Hepatocyte (in vitro differentiated cells): ENCODE measurements around the gene TDRD5. TPM values are rescaled to one million over a fixed set of nuclear protein-coding genes. Genes with fewer than 3 reads are reported as not detected.
"Not testable (repeated sequence)": the region's sequence is repeated elsewhere in the genome, so short reads cannot be mapped to it uniquely, and the experiment has no call there.

Experiments
- DNase-seq: peaks from one replicate; pipeline ENCODE4 v3.0.0-alpha.2; 2016; ENCODE audit warnings: low spot score
- H2AFZ ChIP-seq: fragments of 200-600 bp; sonication (generic); 2 replicates; pipeline ENCODE4 v1.6.0; 2016; ENCODE audit warnings: antibody characterized with exemption, mild to moderate bottlenecking
- H3K27ac ChIP-seq: fragments of 200-600 bp; sonication (generic); 2 replicates; pipeline ENCODE4 v1.5.1; 2016; ENCODE audit warnings: mild to moderate bottlenecking
- H3K27me3 ChIP-seq: fragments of 200-600 bp; sonication (generic); 2 replicates; pipeline ENCODE4 v1.6.1; 2016
- H3K36me3 ChIP-seq: fragments of 200-600 bp; sonication (generic); replicated peaks from 2 replicates; pipeline ENCODE4 v1.5.1; 2016; ENCODE audit warnings: low read depth; ENCODE audit not compliant: insufficient read depth
- H3K4me1 ChIP-seq: fragments of 200-600 bp; sonication (generic); 2 replicates; pipeline ENCODE4 v1.5.1; 2016; ENCODE audit warnings: mild to moderate bottlenecking, moderate library complexity; ENCODE audit not compliant: insufficient read depth
- H3K4me2 ChIP-seq: fragments of 200-600 bp; sonication (generic); 2 replicates; pipeline ENCODE4 v1.6.0; 2016
- H3K4me3 ChIP-seq: fragments of 200-600 bp; sonication (generic); 2 replicates; pipeline ENCODE4 v1.5.1; 2016; ENCODE audit warnings: mild to moderate bottlenecking
- H3K79me2 ChIP-seq: fragments of 200-600 bp; sonication (generic); 2 replicates; pipeline ENCODE4 v1.6.0; 2017; ENCODE audit warnings: mild to moderate bottlenecking
- H3K9me2 ChIP-seq: fragments of 200-600 bp; sonication (generic); replicated peaks from 2 replicates; pipeline ENCODE4 v1.6.0; 2017; ENCODE audit warnings: mild to moderate bottlenecking; ENCODE audit not compliant: insufficient read depth
- H3K9me3 ChIP-seq: fragments of 200-600 bp; sonication (generic); 2 replicates; pipeline ENCODE4 v1.5.1; 2016; ENCODE audit warnings: low read depth, mild to moderate bottlenecking
- H4K20me1 ChIP-seq: fragments of 200-600 bp; sonication (generic); 2 replicates; pipeline ENCODE4 v1.6.0; 2016; ENCODE audit warnings: mild to moderate bottlenecking; ENCODE audit not compliant: insufficient read depth, poor library complexity, severe bottlenecking
- EZH2 ChIP-seq: fragments of 200-600 bp; sonication (generic); IDR thresholded peaks from 2 replicates; pipeline ENCODE4 v1.6.1; 2016; ENCODE audit warnings: antibody characterized with exemption, mild to moderate bottlenecking, borderline replicate concordance
- EZH2phosphoT487 ChIP-seq: fragments of 200-600 bp; sonication (generic); IDR thresholded peaks from one replicate; pipeline ENCODE4 v1.6.1; 2018; ENCODE audit warnings: antibody characterized with exemption, mild to moderate bottlenecking, low read depth, moderate library complexity; ENCODE audit not compliant: unreplicated experiment, severe bottlenecking
- WGBS: methylation state at CpG from one replicate; pipeline ENCODE4 v1.1.6; 2016; ENCODE audit warnings: low lambda C conversion rate; ENCODE audit errors: missing lambda C conversion rate; 5-methylcytosine and 5-hydroxymethylcytosine counted together
- polyA plus RNA-seq: library from polyadenylated mRNA; unstranded; fragments of >200 nt; fragmentation: Nextera tagmentation; extraction: Ambion mirVana; gene quantifications from 2 replicates; pipeline ENCODE4 v1.2.1, GENCODE V29; 2016
- total RNA-seq: library from RNA; depleted of rRNA; stranded (reverse); fragments of >200 nt; gene quantifications from 2 replicates; pipeline ENCODE4 v1.2.3, GENCODE V29; 2014
- TF ChIP-seq, protein P1 (sequence below): fragments of 200-600 bp; sonication (generic); IDR thresholded peaks from 2 replicates; pipeline ENCODE4 v1.5.1; 2016; ENCODE audit warnings: antibody characterized with exemption, mild to moderate bottlenecking; ENCODE audit not compliant: poor library complexity

TDRD5 gene
- total and polyA plus RNA-seq, 2 experiments from 2014 or later = not detected

DNA sequence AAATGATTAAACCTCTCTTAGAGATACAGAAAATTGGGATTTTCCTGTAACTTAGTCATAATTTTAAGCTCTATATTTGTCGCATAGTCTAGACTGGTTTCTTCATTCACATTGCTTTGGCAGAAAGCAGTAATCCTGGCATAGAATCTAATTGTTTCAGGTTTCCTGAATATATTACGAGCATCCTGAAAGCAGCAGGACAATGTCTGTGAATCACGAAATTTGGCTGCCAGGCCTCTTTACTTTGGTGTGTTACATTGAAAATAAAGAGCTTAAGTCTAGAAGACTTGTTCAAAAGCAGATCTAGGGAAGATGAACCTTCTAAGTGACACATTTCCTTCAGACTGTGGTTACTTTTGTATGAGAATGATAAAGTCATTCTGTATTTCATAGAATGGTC, 72.2 kb downstream of the TDRD5 start:
- H3K36me3 ChIP-seq = no peaks in the 10 kb centered on the region
- DNase-seq = no peak
- H3K27me3 ChIP-seq = no peaks in the 10 kb centered on the region
- peaks cover 5% of the 10 kb centered on the region for H3K9me3 ChIP-seq
- WGBS = 76% methylated on average over 3 of the region's 3 CpGs
- H3K4me2 ChIP-seq = no peak overlapping the region
- no peak overlapping the region for H3K27ac ChIP-seq
- H4K20me1 ChIP-seq = no peaks in the 10 kb centered on the region
- no peaks in the 10 kb centered on the region for H3K79me2 ChIP-seq
- H3K4me3 ChIP-seq = no peak overlapping the region
- H3K9me2 ChIP-seq = no peaks in the 10 kb centered on the region
- TF ChIP-seq EZH2 = no peak
- H2AFZ ChIP-seq = no peak overlapping the region
- H3K4me1 ChIP-seq = no peaks in the 10 kb centered on the region

DNA sequence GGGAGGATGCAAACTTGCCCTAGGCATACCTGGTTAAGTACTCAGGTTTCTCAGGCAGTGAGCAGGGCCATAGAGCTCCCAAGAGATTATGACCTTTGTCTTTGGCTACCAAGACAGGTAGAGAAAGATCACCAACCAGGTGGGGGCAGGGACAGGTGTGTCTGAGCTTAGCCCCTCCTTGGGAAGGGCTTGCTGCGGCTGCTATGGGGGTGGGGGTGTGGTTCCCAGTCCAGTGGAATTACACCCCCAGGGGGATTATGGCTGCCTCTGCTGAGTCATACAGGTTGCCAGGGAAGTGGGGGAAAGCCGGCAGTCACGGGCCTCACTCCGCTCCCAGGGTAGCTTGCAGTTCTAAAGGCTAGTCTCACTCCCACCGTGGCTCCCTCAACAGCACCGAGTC, 86.2 kb downstream of the TDRD5 start:
- TF ChIP-seq EZH2phosphoT487 = no peak
- no peaks in the 10 kb centered on the region for H3K4me1 ChIP-seq
- no peaks in the 10 kb centered on the region for H3K9me3 ChIP-seq
- H3K79me2 ChIP-seq = no peaks in the 10 kb centered on the region
- H3K27ac ChIP-seq = no peak overlapping the region
- no peaks in the 10 kb centered on the region for H3K9me2 ChIP-seq
- H3K4me3 ChIP-seq = no peak overlapping the region
- no peaks in the 10 kb centered on the region for H4K20me1 ChIP-seq
- no peaks in the 10 kb centered on the region for H3K36me3 ChIP-seq
- no peak overlapping the region for H3K4me2 ChIP-seq
- no peaks in the 10 kb centered on the region for H3K27me3 ChIP-seq
- WGBS = 90% methylated on average over 5 of the region's 6 CpGs
- H2AFZ ChIP-seq = no peak overlapping the region
- DNase-seq = no peak

DNA sequence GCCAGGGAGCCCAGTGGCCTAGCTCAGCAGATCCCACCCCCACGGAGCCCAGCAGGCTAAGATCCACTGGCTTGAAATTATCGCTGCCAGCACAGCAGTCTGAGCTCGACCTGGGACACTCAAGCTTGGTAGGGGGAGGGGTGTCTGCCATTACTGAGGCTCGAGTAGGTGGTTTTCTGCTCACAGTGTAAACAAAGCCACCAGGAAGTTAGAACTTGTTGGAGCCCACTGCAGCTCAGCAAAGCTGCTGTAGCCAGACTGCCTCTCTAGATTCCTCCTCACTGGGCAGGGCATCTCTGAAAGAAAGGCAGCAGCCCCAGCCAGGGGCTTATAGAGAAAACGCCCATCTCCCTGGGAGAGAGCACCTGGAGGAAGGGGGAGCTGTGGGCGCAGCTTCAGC, 102.9 kb downstream of the TDRD5 start:
- not testable (repeated sequence) for H3K36me3 ChIP-seq
- 50% methylated on average over 6 of the region's 6 CpGs for WGBS

DNA sequence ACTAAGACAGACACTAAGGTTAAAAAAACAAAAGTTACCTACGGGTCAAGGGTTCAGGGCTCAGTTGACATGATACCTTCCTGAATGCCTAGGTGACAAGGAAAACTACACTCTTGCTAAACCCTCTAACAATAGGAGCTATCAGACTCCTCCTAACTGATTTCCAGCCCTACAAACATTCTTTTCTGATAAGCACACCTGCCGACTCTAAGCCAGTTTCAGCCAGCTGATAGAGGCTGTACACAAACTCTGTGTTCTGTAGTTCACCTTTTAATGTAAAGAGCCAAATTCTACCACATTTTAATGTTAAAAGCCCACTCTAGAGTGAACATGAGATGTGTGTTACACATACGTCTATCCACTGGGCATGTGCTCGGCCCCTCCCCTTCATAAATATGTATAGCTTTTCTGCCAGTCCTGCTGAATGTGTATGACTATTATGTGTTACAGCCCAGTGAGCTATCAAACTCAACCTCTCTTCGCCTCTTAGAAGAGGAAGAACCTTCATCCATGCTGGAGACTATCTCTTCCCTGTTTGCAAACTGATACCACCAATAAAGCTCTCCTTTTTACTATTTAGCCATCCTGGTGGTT, 111.4 kb downstream of the TDRD5 start:
- no peak overlapping the region for H3K4me2 ChIP-seq
- H3K4me3 ChIP-seq = no peak overlapping the region
- no peaks in the 10 kb centered on the region for H3K27me3 ChIP-seq
- H2AFZ ChIP-seq = no peak overlapping the region
- 46% methylated on average over 5 of the region's 5 CpGs for WGBS
- no peaks in the 10 kb centered on the region for H4K20me1 ChIP-seq
- H3K4me1 ChIP-seq = no peaks in the 10 kb centered on the region
- peak; percentile 29 for DNase-seq
- TF ChIP-seq EZH2 (no peak), EZH2phosphoT487 (no peak)
- TF ChIP-seq, protein P1, sequence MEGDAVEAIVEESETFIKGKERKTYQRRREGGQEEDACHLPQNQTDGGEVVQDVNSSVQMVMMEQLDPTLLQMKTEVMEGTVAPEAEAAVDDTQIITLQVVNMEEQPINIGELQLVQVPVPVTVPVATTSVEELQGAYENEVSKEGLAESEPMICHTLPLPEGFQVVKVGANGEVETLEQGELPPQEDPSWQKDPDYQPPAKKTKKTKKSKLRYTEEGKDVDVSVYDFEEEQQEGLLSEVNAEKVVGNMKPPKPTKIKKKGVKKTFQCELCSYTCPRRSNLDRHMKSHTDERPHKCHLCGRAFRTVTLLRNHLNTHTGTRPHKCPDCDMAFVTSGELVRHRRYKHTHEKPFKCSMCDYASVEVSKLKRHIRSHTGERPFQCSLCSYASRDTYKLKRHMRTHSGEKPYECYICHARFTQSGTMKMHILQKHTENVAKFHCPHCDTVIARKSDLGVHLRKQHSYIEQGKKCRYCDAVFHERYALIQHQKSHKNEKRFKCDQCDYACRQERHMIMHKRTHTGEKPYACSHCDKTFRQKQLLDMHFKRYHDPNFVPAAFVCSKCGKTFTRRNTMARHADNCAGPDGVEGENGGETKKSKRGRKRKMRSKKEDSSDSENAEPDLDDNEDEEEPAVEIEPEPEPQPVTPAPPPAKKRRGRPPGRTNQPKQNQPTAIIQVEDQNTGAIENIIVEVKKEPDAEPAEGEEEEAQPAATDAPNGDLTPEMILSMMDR = no peak
- H3K9me2 ChIP-seq = no peaks in the 10 kb centered on the region
- peak overlapping the region; percentile 72 for H3K27ac ChIP-seq
- no peaks in the 10 kb centered on the region for H3K36me3 ChIP-seq
- no peaks in the 10 kb centered on the region for H3K9me3 ChIP-seq
- H3K79me2 ChIP-seq = no peaks in the 10 kb centered on the region

More for the DNA sequence above, 102.9 kb downstream of the TDRD5 start:
- not testable (repeated sequence) for H3K4me2 ChIP-seq, DNase-seq, H3K27me3 ChIP-seq, H3K79me2 ChIP-seq, H2AFZ ChIP-seq, H4K20me1 ChIP-seq, H3K9me2 ChIP-seq, H3K4me3 ChIP-seq, H3K4me1 ChIP-seq, H3K9me3 ChIP-seq, H3K27ac ChIP-seq

DNA sequence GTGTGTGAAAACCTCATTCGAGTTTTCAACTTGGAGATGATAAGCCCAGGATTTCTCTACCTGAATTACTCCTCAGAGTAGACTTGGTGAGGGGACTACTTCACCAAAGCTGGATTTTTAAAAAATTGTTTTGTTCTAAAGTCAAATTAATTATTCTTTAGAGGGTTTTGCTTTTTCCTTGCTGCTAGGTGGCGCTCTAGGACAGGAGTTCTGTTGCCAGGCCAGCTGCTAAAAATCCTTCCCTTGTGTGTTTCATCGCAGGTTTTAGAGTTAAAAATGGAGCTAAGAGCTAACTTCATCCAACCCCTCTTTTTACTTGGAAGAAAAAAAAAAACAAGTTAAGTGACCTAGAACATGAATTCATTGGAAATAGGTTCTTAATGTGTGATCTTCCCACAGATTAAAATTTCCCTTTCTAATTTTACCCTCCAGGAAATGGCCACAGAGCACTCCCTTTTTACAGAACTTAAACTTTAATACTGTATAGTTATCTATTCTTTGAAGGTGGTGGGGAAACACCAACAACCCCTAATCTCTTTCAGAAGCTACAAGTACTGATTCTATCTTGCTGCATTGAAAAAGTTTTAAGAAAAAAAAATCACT, 114.8 kb downstream of the TDRD5 start:
- Histone ChIP-seq H2AFZ (no peak overlapping the region), H3K9me2 (no peaks in the 10 kb centered on the region), H3K36me3 (no peaks in the 10 kb centered on the region), H3K4me2 (no peak overlapping the region), H3K9me3 (no peaks in the 10 kb centered on the region), H4K20me1 (no peaks in the 10 kb centered on the region), H3K27ac (no peak overlapping the region), H3K4me3 (no peak overlapping the region), H3K4me1 (no peaks in the 10 kb centered on the region), H3K27me3 (no peaks in the 10 kb centered on the region), H3K79me2 (no peaks in the 10 kb centered on the region)
- TF ChIP-seq EZH2phosphoT487 = no peak
- TF ChIP-seq EZH2 = no peak
- TF ChIP-seq, protein P1 = peak; percentile 86
- WGBS = 5% methylated on average over 3 of the region's 3 CpGs
- DNase-seq = peak; percentile 80
